IPS-11a (cell line): Measurements from ENCODE around the gene LDLRAD4.

Experiments
- H3K4me3 ChIP-seq: one replicate; pipeline ENCODE4 v1.5.1; 2013; ENCODE audit warnings: low read depth, low read length, control low read depth

The LDLRAD4 gene

DNA sequence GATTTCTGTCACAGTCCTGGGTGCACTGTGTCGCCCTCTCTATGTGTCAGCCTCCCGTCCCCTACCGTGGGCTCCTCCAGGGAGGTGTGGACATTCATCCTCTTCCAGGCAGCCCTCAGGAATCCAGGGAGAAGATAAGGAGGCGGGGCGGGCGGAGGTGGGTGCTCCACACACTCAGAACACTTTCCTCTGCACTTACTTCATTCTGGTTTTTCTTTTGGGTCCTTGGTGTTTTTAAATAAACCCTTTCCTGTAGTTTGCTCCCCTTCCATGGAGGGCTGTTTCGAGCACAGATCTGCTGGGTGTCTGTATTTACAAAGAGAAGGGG is 323.9 kb downstream of the LDLRAD4 start:
- H3K4me3 ChIP-seq, result no peak overlapping the region

DNA sequence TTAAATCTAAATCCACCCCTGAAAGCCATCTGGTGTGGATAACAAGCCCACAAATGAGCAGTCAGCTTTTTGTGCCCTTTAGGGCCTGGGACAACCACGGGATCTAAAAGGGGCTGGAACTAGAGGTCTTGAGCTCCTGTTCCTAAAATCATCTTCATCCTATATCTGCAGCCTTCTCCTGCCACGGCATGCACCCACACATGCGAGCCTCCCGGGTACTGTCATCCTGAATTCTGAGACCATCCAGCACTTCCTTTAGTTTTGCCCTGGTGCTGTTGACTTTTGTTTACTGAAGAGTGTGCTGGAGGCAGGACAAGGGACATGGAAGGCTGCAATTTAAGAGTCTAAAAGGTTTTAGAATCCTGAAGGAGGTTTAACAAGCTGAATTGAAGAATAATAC is 324.6 kb downstream of the LDLRAD4 start:
- no peak overlapping the region for H3K4me3 ChIP-seq

GRCh38 chr18:13543811-13544732 is 325.5 kb downstream of the LDLRAD4 start:
- H3K4me3 ChIP-seq, result no peak overlapping the region

DNA sequence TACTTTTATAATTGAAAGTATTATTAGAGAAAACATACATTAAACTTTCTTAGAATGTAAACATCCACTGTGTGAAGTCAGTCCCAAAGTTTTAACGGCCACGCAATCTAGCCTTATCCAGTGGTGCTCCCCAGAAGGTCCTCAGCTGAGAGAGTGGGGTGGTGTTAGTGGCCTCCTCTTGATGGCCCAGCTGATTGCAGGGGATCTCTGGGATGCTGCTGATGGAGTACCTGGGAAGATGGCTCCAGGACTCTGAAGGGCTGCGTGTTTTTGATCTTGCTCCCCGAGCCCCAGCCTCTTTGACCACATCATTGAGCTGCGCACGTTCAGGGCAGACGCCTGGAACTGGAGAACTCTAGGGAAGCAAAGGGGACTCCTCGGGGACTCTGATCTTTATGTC is 326.4 kb downstream of the LDLRAD4 start:
- no peak overlapping the region for H3K4me3 ChIP-seq

GRCh38 chr18:13545514-13545913 is 327.0 kb downstream of the LDLRAD4 start:
- H3K4me3 ChIP-seq, result no peak overlapping the region

DNA sequence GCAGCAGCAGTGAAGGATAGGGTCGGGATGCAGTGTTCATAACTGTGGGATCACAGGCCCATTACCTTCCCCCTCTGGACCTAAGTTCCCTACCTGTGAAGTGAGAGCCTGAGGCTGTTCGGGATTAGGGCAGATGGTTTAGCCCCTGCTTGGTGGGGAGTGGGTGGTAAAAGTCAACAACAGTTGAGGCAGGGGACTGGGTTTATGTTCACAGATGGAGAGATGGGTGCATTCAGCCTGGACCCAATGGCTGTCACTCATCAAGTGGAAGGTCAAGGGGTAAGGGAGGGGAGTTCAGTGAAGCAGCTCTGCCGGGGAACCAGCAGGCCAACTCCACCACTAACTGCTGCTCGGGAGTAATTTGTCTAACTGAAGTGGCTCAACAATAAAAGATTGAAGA is 327.4 kb downstream of the LDLRAD4 start:
- H3K4me3 ChIP-seq, result no peak overlapping the region

DNA sequence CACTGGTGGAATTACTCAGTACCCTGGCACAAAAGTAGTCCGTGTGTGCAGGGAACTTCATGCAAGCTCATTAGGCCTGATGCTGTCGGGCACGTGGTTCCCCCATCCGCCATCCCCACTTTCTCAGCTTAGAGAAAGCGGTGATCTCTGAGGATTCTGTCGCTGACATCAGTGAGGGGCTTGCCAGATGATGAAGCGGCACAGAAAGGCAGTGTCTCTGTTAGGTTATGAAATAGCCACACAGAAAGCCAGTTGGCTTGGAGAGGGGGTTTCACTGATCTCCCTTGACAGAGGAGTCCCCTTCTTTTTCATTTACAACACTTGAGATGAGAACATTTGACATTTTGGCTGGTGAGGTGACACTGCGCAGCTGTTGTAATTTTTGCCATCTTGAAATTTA is 328.1 kb downstream of the LDLRAD4 start:
- no peak overlapping the region for H3K4me3 ChIP-seq

- no peak overlapping the region for H3K4me3 ChIP-seq
Observed at GRCh38 chr18:13547347-13547746, 328.8 kb downstream of the LDLRAD4 start.

GRCh38 chr18:13548106-13548819 is 329.7 kb downstream of the LDLRAD4 start:
- no peak overlapping the region for H3K4me3 ChIP-seq

GRCh38 chr18:13548966-13549879 is 330.7 kb downstream of the LDLRAD4 start:
- H3K4me3 ChIP-seq, result no peak overlapping the region

DNA sequence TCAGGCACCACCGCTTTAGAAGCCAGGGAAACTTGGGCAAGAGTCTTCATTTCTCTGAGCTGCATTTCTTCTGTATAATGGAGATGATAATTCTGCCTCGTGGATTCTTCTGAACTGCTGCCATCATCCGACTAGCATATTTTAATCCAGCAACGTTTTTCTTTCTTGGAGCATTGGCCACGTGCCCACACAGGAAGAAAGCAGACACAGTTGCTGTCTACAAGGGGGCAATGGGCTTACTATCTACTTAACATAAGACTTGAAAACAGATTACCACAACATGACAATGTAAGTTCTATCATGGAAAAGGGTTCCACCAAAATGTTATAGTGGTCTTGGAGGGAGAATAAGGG is 331.3 kb downstream of the LDLRAD4 start:
- H3K4me3 ChIP-seq, result no peak overlapping the region

DNA sequence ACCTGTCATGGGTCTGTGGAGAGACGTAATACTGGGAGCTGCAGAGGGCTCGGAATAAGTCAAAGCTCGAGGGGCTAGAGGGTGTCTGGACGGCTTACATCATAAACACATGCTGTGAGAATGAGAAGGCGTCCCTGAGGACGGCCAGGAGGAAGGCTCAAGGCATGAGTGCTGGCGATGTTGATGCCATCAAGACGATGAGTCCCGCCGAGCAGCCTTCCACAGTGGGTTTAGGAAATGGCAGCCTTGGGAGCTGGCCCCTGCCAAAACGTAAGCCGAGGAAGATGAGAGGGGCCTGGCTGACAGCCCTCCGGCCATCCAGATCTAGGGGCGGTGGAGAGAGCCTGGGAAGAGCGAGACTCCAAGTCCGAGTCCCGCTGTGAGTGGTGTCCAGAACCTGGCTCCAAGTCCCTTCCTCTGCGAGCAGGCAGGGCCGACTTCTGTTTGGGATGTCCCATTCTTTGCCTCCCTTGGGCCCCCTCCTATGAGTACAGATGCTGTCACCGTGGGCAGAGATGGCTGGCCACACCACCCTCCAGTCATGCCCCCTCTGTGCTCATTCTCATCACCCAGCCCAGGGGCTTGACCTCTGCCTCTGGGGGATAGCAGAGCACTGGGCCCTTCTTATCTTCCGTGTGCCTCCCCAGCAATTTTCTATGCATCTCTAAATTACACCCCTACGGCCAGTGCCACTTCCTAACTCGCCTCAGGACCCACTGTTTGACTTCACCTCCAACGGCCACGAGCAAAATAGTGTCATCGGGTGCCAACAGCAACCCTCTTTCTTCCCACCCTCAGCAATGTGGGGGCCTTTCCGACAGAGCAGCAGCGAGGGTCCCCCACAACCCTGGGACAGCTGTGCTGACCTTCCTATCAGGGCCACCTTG is 332.1 kb downstream of the LDLRAD4 start:
- H3K4me3 ChIP-seq, result no peak overlapping the region

DNA sequence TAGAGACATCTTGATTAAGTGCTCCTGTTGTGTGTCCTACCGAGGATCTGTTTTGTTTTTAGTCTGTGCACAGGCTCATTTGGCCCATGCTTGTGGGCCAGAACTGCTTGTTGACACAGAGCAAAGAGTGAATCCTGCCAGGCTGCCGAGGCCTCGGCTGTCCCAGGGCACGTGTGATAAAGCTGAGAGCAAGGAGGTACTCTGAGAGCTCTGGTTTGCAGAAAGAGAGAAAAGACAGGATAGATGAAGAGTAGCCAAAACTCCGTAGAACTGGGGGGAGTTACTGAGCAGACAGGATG is 332.7 kb downstream of the LDLRAD4 start:
- no peak overlapping the region for H3K4me3 ChIP-seq

DNA sequence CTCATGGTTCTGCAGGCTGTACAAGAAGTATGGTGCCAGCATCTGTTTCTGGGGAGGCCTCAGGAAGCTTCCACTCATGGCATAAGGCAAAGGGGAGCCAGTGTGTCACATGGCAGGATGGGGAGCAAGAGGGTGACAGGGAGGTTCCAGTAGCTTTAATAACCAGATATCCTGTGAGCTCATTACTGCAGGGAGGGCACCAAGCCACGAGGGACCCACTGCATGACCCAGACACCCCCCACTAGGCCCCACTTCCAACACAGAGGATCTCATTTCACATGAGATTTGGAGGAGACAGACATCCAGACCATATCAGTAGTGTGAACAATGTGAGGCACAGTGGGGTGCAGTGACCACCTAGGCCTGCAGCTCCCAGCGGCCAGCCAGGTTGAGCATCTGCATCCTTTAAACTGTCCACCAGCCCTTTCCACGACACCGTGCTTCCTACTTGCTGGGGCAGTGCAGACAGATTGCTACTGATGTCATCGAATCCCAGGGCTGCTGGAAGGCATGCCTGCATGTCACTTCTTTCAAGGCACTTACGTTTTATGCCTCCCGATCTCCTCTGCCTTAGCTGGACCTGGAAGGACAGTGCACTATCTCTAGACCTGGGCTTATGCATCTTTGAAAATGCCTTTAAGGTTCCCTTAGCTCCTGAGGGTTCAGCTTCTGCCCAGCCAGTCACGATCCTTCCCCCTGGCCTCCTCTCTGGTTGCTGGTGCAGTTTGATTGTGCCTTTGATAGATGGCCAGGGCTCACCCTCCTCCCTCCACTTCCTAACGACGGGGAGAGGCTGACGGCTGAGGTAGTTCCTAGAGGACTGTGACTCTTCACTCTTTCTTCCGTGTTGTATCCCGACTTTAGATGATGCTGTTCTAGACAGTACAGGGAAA is 333.5 kb downstream of the LDLRAD4 start:
- H3K4me3 ChIP-seq, result no peak overlapping the region

- H3K4me3 ChIP-seq, result no peak overlapping the region
Observed at GRCh38 chr18:13553449-13553848, 334.9 kb downstream of the LDLRAD4 start.

DNA sequence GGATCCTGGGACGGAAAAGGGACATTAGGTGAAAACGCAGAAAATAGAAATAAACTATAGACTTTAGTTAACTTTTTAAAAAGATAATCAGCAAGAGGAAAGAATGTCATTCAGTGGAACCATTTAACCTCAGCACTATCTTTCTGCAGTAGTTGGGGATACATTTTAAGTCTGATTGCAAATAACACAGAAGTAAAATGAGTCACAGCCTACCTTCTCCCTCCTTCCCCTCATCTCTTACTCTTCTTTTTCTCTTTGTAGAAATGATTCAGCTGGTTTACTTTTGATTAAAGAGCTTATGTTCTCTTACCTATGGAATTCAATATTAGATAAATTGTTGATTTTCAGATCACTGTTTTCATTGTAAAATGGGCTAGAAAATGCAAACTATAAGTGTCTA is 336.6 kb downstream of the LDLRAD4 start:
- no peak overlapping the region for H3K4me3 ChIP-seq

GRCh38 chr18:13555865-13556264 is 337.3 kb downstream of the LDLRAD4 start:
- H3K4me3 ChIP-seq, result no peak overlapping the region

DNA sequence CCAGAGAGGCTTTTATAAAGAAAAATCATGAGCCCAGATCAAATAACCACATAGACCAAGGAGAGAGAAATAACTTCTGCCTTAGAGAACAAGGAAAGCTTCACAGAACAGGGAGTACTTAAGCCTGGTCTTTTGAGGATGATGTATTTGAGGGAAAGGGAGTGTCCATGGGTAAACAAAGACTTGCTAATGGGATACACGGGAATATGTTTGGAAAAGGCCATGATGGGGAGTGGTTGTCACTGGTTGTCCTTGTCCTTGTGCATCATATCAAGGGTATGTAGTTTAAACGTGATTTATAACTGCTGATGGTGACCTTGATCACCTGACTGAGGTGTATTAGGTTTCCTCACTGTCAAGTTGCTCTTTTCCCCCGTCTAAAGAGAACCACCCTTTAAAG is 337.9 kb downstream of the LDLRAD4 start:
- H3K4me3 ChIP-seq, result no peak overlapping the region

DNA sequence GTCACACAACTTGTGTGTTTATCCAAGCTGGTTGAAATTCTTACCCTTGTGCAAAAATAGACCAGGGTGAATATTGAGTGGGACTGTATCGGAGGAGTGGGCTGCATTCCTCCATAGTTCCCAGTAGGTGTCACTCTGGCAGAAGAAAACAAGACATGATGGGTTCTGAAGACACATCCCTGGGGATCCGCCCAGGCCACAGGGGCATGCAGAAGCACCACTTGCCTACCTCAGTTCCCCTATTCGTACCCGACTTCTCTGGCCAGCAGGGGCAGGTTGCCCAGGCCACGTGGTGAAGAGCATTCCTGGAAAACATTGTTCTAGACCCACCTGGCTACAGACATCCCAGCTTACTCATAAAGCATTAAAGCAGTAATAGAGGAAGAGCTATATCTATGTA is 339.6 kb downstream of the LDLRAD4 start:
- no peak overlapping the region for H3K4me3 ChIP-seq

- no peak overlapping the region for H3K4me3 ChIP-seq
Observed at GRCh38 chr18:13558790-13559189, 340.2 kb downstream of the LDLRAD4 start.
